Measurements from ENCODE around the gene SLC6A2.

DNA sequence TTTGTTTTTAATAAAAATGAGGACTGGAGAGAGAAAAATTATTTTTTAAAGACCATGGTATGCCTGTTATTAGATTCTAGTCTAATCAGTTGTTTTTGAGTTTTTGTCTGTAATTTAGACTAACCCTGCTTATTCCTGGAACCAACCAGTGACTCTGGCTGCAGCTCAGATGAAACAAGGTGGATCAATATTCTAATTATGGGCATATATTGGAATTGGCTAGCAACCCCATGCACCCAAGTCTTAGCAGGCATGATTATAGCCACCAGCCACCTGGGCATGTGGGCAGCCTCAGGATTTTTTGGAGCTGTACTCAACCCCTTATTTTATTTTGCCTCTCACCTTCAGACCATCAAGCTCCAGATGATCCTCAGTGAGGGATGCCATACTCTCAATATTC lies 21.6 kb upstream of the SLC6A2 start:
- TF ChIP-seq, protein P1, sequence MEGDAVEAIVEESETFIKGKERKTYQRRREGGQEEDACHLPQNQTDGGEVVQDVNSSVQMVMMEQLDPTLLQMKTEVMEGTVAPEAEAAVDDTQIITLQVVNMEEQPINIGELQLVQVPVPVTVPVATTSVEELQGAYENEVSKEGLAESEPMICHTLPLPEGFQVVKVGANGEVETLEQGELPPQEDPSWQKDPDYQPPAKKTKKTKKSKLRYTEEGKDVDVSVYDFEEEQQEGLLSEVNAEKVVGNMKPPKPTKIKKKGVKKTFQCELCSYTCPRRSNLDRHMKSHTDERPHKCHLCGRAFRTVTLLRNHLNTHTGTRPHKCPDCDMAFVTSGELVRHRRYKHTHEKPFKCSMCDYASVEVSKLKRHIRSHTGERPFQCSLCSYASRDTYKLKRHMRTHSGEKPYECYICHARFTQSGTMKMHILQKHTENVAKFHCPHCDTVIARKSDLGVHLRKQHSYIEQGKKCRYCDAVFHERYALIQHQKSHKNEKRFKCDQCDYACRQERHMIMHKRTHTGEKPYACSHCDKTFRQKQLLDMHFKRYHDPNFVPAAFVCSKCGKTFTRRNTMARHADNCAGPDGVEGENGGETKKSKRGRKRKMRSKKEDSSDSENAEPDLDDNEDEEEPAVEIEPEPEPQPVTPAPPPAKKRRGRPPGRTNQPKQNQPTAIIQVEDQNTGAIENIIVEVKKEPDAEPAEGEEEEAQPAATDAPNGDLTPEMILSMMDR (conservative IDR thresholded peaks at IDR 0.05; ENCODE audit: low read depth, low read length) = no peak
- no peak for TF ChIP-seq EZH2 (IDR thresholded peaks at IDR 0.05; ENCODE audit: low read length, unreplicated experiment)
- TF ChIP-seq EZH2phosphoT487 (IDR thresholded peaks at IDR 0.05; ENCODE audit: borderline replicate concordance, low read length) = no peak

All from PC-3 (cell line).